ENCODE results near the gene OASL.
"Not testable (repeated sequence)": the region's sequence is repeated elsewhere in the genome, so short reads cannot be mapped to it uniquely, and the experiment has no call there.

- not testable (repeated sequence) for TF ChIP-seq POLR2A, CTCF (IDR thresholded peaks at IDR 0.05)
These were observed 38.4 kb upstream of the OASL start for GRCh38 chr12:121077440-121077839.
